IMR-90 (cell line): ENCODE measurements around the gene ACSS2. TPM values are rescaled to one million over a fixed set of nuclear protein-coding genes. Genes with fewer than 3 reads are reported as not detected.
A peak's percentile ranks its signal among the peaks of the same experiment; 100 is the strongest.

Experiments
- ATAC-seq: fragments of 200-7000 bp; cut with Tn5 transposase; 2 replicates; pipeline ENCODE4 v1.9.1; 2020; ENCODE audit warnings: low read depth, mild to moderate bottlenecking, moderate library complexity
- BruUV-seq: library from RNA; stranded (reverse); fragments of 400-500 nt; replicated peaks from 2 replicates; lab custom pipeline; 2021; lab: Mats Ljungman, UMichigan
- CTCF ChIA-PET: fragments of 300-600 bp; formaldehyde crosslinking; extraction: SDS; loops from one replicate; lab custom pipeline; 2021; ENCODE audit warnings: antibody characterized with exemption; lab: Yijun Ruan, JAX
- POLR2A ChIA-PET: fragments of 300-600 bp; sonication (Branson Sonifier 250); formaldehyde crosslinking; loops from one replicate; lab custom pipeline; 2022; ENCODE audit warnings: antibody characterized with exemption; ENCODE audit not compliant: unreplicated experiment; lab: Charles Lee
- DNase-seq: peaks from one replicate; pipeline ENCODE4 v3.0.0; 2013
- H2AFZ ChIP-seq: replicated peaks from 2 replicates; pipeline ENCODE3; 2013; ENCODE audit warnings: low read length, mild to moderate bottlenecking; ENCODE audit not compliant: poor library complexity
- H2AK5ac ChIP-seq: 2 replicates; pipeline ENCODE4 v1.6.1; 2013; ENCODE audit warnings: low read depth, low read length, inconsistent platforms
- H2AK9ac ChIP-seq: replicated peaks from 2 replicates; pipeline ENCODE3; 2013; ENCODE audit warnings: mild to moderate bottlenecking, low read depth, low read length, moderate library complexity; ENCODE audit not compliant: poor library complexity
- H2BK120ac ChIP-seq: 2 replicates; pipeline ENCODE4 v1.6.1; 2013; ENCODE audit warnings: low read depth, low read length, inconsistent platforms
- H2BK15ac ChIP-seq: 3 replicates; pipeline ENCODE4 v1.6.1; 2013; ENCODE audit warnings: low read depth, low read length, inconsistent platforms
- H2BK20ac ChIP-seq: 2 replicates; pipeline ENCODE4 v1.6.1; 2013; ENCODE audit warnings: low read depth, mild to moderate bottlenecking, inconsistent platforms, low read length, moderate library complexity
- H2BK5ac ChIP-seq: 2 replicates; pipeline ENCODE4 v1.6.1; 2013; ENCODE audit warnings: mild to moderate bottlenecking, low read depth, low read length, inconsistent platforms; ENCODE audit not compliant: poor library complexity, severe bottlenecking
- H3K14ac ChIP-seq: replicated peaks from 2 replicates; pipeline ENCODE4 v1.6.1; 2013; ENCODE audit warnings: low read depth, low read length, inconsistent platforms
- H3K18ac ChIP-seq: 2 replicates; pipeline ENCODE4 v1.6.1; 2013; ENCODE audit warnings: low read depth, low read length, control low read depth
- H3K23ac ChIP-seq: 2 replicates; pipeline ENCODE4 v1.6.1; 2013; ENCODE audit warnings: low read depth, low read length, inconsistent platforms
- H3K27ac ChIP-seq: 2 replicates; pipeline ENCODE4 v1.5.1; 2013; ENCODE audit warnings: mild to moderate bottlenecking, control low read depth, low read length; ENCODE audit not compliant: insufficient read depth
- H3K27me3 ChIP-seq: 2 replicates; pipeline ENCODE4 v1.6.1; 2013; ENCODE audit warnings: low read length; ENCODE audit not compliant: control insufficient read depth, insufficient read depth
- H3K36me3 ChIP-seq: 2 replicates; pipeline ENCODE4 v1.6.1; 2013; ENCODE audit warnings: low read length, mixed read lengths; ENCODE audit not compliant: control insufficient read depth, insufficient read depth
- H3K4ac ChIP-seq: 2 replicates; pipeline ENCODE4 v1.6.1; 2013; ENCODE audit warnings: low read depth, low read length, inconsistent platforms
- H3K4me1 ChIP-seq: 2 replicates; pipeline ENCODE4 v1.6.1; 2013; ENCODE audit warnings: low read length, mixed read lengths; ENCODE audit not compliant: control insufficient read depth, insufficient read depth
- H3K4me2 ChIP-seq: 2 replicates; pipeline ENCODE4 v1.6.1; 2013; ENCODE audit warnings: low read depth, mild to moderate bottlenecking, control low read depth, low read length, moderate library complexity
- H3K4me3 ChIP-seq: 2 replicates; pipeline ENCODE4 v1.5.1; 2013; ENCODE audit warnings: low read depth, mild to moderate bottlenecking, control low read depth, low read length, moderate library complexity; ENCODE audit not compliant: insufficient read depth
- H3K56ac ChIP-seq: 2 replicates; pipeline ENCODE4 v1.6.1; 2013; ENCODE audit warnings: low read length, inconsistent platforms; ENCODE audit not compliant: insufficient read depth; ENCODE audit errors: extremely low read depth
- H3K79me1 ChIP-seq, 2 experiments: 2 replicates each; pipeline ENCODE4 v1.6.1; 2013; ENCODE audit warnings: low read length in 2 of 2, inconsistent platforms in 1 of 2, low read depth in 1 of 2
- H3K9ac ChIP-seq: 2 replicates; pipeline ENCODE4 v1.6.1; 2013; ENCODE audit warnings: low read depth, low read length, control low read depth
- H3K9me1 ChIP-seq: 2 replicates; pipeline ENCODE4 v1.6.1; 2013; ENCODE audit warnings: low read length, inconsistent platforms; ENCODE audit not compliant: insufficient read depth
- H3K9me3 ChIP-seq: 2 replicates; pipeline ENCODE4 v1.6.1; 2013; ENCODE audit warnings: low read length; ENCODE audit not compliant: control insufficient read depth, insufficient read depth
- H4K20me1 ChIP-seq: 2 replicates; pipeline ENCODE4 v1.6.1; 2013; ENCODE audit warnings: low read length, inconsistent platforms; ENCODE audit not compliant: insufficient read depth
- H4K5ac ChIP-seq: 2 replicates; pipeline ENCODE4 v1.6.1; 2013; ENCODE audit warnings: mild to moderate bottlenecking, low read depth, low read length, control low read depth
- H4K8ac ChIP-seq, 2 experiments: 2 replicates each; pipeline ENCODE4 v1.6.1; 2013; ENCODE audit warnings: low read depth in 2 of 2, low read length in 2 of 2, control low read depth in 1 of 2, inconsistent platforms in 1 of 2
- H4K91ac ChIP-seq: 2 replicates; pipeline ENCODE4 v1.6.1; 2013; ENCODE audit warnings: low read depth, low read length, inconsistent platforms; ENCODE audit not compliant: insufficient read depth
- FOS ChIP-seq: fragments of 150-350 bp; IDR thresholded peaks from 2 replicates; pipeline ENCODE4 v1.6.1; 2016; ENCODE audit warnings: low read depth, low read length
- WGBS, 2 experiments: methylation state at CpG; one replicate each; pipeline versions ENCODE4 v1.1.5 to v1.1.7; 2013; ENCODE audit warnings: missing lambda C conversion rate in 2 of 2; ENCODE audit not compliant: insufficient read length in 1 of 2; ENCODE audit errors: extremely low coverage in 2 of 2; 5-methylcytosine and 5-hydroxymethylcytosine counted together
- dilution Hi-C: fragments of 300-500 bp; cut with HindIII; formaldehyde crosslinking; loops from one replicate; pipeline ENCODE4 v1.14.3; 2018; ENCODE audit warnings: low sequenced_read_pairs; ENCODE audit not compliant: unreplicated experiment
- in situ Hi-C: fragments of 300-500 bp; cut with MboI; formaldehyde crosslinking; loops from 3 replicates; pipeline ENCODE4 v1.14.3; 2019; ENCODE audit warnings: low sequenced_read_pairs, inconsistent platforms, mixed read lengths
- intact Hi-C: fragments of 100-400 bp; cut with micrococcal nuclease; formaldehyde crosslinking; loops from 2 replicates; pipeline ENCODE4 v1.10.0; 2022
- polyA plus RNA-seq, 3 experiments: library from polyadenylated mRNA; depleted of rRNA; stranded (reverse); fragments of >200 nt; gene quantifications; 2 replicates each; pipeline ENCODE4 v1.2.3, GENCODE V29; 2012; ENCODE audit warnings: low replicate concordance in 1 of 3
- total RNA-seq: library from RNA; depleted of rRNA; stranded (reverse); fragments of >200 nt; gene quantifications from 2 replicates; pipeline ENCODE4 v1.2.3, GENCODE V29; 2012
- TF ChIP-seq, protein P1 (sequence below): conservative IDR thresholded peaks from 2 replicates; pipeline ENCODE4 v1.5.1; 2012; ENCODE audit warnings: mild to moderate bottlenecking, low read depth, low read length, improper control_type of control experiment
- TF ChIP-seq, protein P2 (sequence below): fragments of 150-350 bp; IDR thresholded peaks from 2 replicates; pipeline ENCODE4 v1.6.1; 2016; ENCODE audit warnings: low read depth, mild to moderate bottlenecking, low read length, moderate library complexity, borderline replicate concordance

Gene ACSS2
- total and polyA plus RNA-seq, 2 of the 4 experiments (the other 2 are of a cell fraction): 26.9 to 46.4 TPM

- 50% methylated on average over 2 of the region's 7 CpGs; no CpG with 5 or more reads in 1 of the 2 experiments for WGBS, 2 experiments
- Histone ChIP-seq H3K4me3 (no peak overlapping the region), H2AK9ac (no peak overlapping the region), H2BK5ac (peak overlapping the region; percentile 75), H3K18ac (peak overlapping the region; percentile 68), H3K27me3 (no peaks in the 10 kb centered on the region), H2AK5ac (peak overlapping the region; percentile 73), H3K23ac (peak overlapping the region; percentile 55; the same call in 1 of the 2 replicates), H4K91ac (peak overlapping the region; percentile 55), H4K5ac (peak overlapping the region; percentile 22), H3K4ac (peak overlapping the region; percentile 86), H4K20me1 (peaks cover 5% of the 10 kb centered on the region; the same call in 1 of the 2 replicates), H4K8ac (peak overlapping the region; percentile 25 to 84; a peak in 3 of 4 replicates), H3K9ac (peak overlapping the region; percentile 54), H2BK15ac (peak overlapping the region; percentile 58; the same call in 2 of the 3 replicates), H3K27ac (peak overlapping the region; percentile 61), H3K9me1 (peaks cover 16% of the 10 kb centered on the region), H3K14ac (peak overlapping the region; percentile 76), H3K79me1 (peaks cover 6 to 23% of the 10 kb centered on the region in 2 experiments; a peak in 3 of 4 replicates), H2BK120ac (peak overlapping the region; percentile 88), H3K36me3 (no peaks in the 10 kb centered on the region), H3K9me3 (no peaks in the 10 kb centered on the region), H2BK20ac (peak overlapping the region; percentile 83), H3K4me2 (peak overlapping the region; percentile 38), H3K56ac (peak overlapping the region; percentile 35; the same call in 1 of the 2 replicates), H3K4me1 (peaks cover 6% of the 10 kb centered on the region), H2AFZ (no peak overlapping the region)
- TF ChIP-seq FOS: peak; percentile 43; the same call in 1 of the 2 replicates
- TF ChIP-seq, protein P1, sequence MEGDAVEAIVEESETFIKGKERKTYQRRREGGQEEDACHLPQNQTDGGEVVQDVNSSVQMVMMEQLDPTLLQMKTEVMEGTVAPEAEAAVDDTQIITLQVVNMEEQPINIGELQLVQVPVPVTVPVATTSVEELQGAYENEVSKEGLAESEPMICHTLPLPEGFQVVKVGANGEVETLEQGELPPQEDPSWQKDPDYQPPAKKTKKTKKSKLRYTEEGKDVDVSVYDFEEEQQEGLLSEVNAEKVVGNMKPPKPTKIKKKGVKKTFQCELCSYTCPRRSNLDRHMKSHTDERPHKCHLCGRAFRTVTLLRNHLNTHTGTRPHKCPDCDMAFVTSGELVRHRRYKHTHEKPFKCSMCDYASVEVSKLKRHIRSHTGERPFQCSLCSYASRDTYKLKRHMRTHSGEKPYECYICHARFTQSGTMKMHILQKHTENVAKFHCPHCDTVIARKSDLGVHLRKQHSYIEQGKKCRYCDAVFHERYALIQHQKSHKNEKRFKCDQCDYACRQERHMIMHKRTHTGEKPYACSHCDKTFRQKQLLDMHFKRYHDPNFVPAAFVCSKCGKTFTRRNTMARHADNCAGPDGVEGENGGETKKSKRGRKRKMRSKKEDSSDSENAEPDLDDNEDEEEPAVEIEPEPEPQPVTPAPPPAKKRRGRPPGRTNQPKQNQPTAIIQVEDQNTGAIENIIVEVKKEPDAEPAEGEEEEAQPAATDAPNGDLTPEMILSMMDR: no peak
- TF ChIP-seq, protein P2, sequence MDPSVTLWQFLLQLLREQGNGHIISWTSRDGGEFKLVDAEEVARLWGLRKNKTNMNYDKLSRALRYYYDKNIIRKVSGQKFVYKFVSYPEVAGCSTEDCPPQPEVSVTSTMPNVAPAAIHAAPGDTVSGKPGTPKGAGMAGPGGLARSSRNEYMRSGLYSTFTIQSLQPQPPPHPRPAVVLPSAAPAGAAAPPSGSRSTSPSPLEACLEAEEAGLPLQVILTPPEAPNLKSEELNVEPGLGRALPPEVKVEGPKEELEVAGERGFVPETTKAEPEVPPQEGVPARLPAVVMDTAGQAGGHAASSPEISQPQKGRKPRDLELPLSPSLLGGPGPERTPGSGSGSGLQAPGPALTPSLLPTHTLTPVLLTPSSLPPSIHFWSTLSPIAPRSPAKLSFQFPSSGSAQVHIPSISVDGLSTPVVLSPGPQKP: no peak
- CTCF ChIA-PET: interaction anchor here (0.6 kb wide), 1 partner anchor 300 kb away, joined by 3 read pairs; no protein-coding TSS in a partner anchor
- ATAC-seq (peak; percentile 99), DNase-seq (peak; percentile 92)
- dilution Hi-C loops: no loop called here
- intact Hi-C loops: no loop called here
- in situ Hi-C loops: no loop called here
- POLR2A ChIA-PET: interaction anchor here (0.6 kb wide), 1 partner anchor 11 kb away, joined by 4 read pairs; no protein-coding TSS in a partner anchor
- BruUV-seq: no TSS peak
Observed at GRCh38 chr20:34907616-34908469, 31.4 kb downstream of the ACSS2 start.
